ENCODE data around the gene KCNQ2. TPM values are rescaled to one million over a fixed set of nuclear protein-coding genes. Genes with fewer than 3 reads are reported as not detected.

KCNQ2 gene
- total RNA-seq, 1 experiment from 2014 or later, result 0.25 TPM

DNA sequence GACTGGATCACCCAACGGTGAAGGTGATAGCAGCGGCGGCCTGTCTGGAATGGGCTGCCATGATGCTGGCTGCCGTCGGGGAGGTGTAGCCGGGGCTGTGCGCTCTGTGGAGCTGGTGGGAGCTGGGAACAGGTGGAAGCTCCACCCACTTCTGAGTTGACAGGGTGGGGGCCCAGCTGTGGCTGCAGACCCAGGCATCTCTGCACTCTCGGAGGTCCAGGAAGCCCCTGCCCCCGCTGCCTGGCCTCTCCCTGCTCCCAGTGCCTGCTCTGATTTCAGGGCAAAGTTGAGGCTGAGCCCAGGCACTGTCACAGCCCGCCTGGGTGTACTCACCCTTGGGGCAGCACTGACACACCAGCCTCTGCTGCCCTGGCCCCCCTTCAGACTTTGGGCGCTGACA is 93.2 kb downstream of the KCNQ2 start:
- Histone ChIP-seq H3K27me3 (replicated peaks; ENCODE audit: control insufficient read depth, insufficient read depth, low read length) (no peaks in the 10 kb centered on the region), H3K4me3 (ENCODE audit: low read depth, low read length) (no peak overlapping the region), H3K9me3 (peaks cover under 1% of the 10 kb centered on the region; the same call in 1 of the 2 replicates), H3K4me1 (peaks cover 9% of the 10 kb centered on the region; the same call in 1 of the 2 replicates), H3K36me3 (ENCODE audit: control insufficient read depth, insufficient read depth, low read length) (no peaks in the 10 kb centered on the region)
- Mint-ChIP-seq H3K36me3 (ENCODE audit: insufficient read depth, unreplicated experiment) (peaks cover 6% of the 10 kb centered on the region), H3K27ac (ENCODE audit: unreplicated experiment) (no peak overlapping the region), H3K4me1 (ENCODE audit: low read depth, unreplicated experiment) (peaks cover 6% of the 10 kb centered on the region), H3K4me3 (ENCODE audit: unreplicated experiment) (no peak overlapping the region), H3K27me3 (ENCODE audit: insufficient read depth, unreplicated experiment) (peaks cover 10% of the 10 kb centered on the region), H3K9me3 (ENCODE audit: unreplicated experiment) (no peaks in the 10 kb centered on the region)
- intact Hi-C loops (cut with micrococcal nuclease; ENCODE audit: unreplicated experiment), result no loop called here
- DNase-seq, result no peak
- ChIA-PET POLR2A (no interaction called here), CTCF (interaction anchor here (1.6 kb wide), 1 partner anchor 156 kb away, joined by 12 read pairs; no protein-coding TSS in a partner anchor)
- BruUV-seq (replicated peaks), result no TSS peak
- TF ChIP-seq, protein P1, sequence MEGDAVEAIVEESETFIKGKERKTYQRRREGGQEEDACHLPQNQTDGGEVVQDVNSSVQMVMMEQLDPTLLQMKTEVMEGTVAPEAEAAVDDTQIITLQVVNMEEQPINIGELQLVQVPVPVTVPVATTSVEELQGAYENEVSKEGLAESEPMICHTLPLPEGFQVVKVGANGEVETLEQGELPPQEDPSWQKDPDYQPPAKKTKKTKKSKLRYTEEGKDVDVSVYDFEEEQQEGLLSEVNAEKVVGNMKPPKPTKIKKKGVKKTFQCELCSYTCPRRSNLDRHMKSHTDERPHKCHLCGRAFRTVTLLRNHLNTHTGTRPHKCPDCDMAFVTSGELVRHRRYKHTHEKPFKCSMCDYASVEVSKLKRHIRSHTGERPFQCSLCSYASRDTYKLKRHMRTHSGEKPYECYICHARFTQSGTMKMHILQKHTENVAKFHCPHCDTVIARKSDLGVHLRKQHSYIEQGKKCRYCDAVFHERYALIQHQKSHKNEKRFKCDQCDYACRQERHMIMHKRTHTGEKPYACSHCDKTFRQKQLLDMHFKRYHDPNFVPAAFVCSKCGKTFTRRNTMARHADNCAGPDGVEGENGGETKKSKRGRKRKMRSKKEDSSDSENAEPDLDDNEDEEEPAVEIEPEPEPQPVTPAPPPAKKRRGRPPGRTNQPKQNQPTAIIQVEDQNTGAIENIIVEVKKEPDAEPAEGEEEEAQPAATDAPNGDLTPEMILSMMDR (IDR thresholded peaks at IDR 0.05; ENCODE audit: insufficient read depth in 1 of 2, low read depth in 1 of 2, low read length in 1 of 2, severe bottlenecking in 1 of 2, unreplicated experiment in 1 of 2), result no peak

DNA sequence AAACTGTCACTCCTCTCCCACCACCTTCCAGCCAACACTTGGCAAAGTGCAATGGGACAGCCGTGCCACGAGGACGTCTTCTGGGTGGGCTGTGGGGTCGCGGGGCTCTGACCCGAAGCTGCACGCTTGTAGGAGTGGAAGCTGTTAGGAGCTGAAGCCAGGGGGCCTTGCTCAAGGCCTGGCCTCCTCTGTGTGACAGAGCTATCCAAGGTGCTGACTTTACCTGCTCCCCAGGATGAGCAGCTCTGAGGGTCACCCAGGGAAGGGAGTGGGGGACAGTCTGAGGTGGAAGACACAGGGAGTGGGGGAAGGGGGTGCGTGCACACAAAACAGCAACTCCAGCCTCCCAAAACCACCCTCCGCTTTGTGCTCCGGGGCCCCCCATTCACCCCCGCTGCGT is 93.8 kb downstream of the KCNQ2 start:
- H3K27ac Mint-ChIP-seq (ENCODE audit: unreplicated experiment), result no peak overlapping the region
- H3K4me1 ChIP-seq, result peaks cover 10% of the 10 kb centered on the region; the same call in 1 of the 2 replicates
- ChIA-PET CTCF (interaction anchor here (1.4 to 2.8 kb wide), 3 partner anchors 16 to 155 kb away, joined by 3 to 29 read pairs (median 12); no protein-coding TSS in a partner anchor), POLR2A (no interaction called here)
- no TSS peak for BruUV-seq (replicated peaks)
- no peak overlapping the region for H3K4me3 ChIP-seq (ENCODE audit: low read depth, low read length)
- intact Hi-C loops (cut with micrococcal nuclease; ENCODE audit: unreplicated experiment), result no loop called here
- H3K9me3 Mint-ChIP-seq (ENCODE audit: unreplicated experiment), result no peaks in the 10 kb centered on the region
- no peaks in the 10 kb centered on the region for H3K9me3 ChIP-seq
- no peak overlapping the region for H3K4me3 Mint-ChIP-seq (ENCODE audit: unreplicated experiment)
- H3K4me1 Mint-ChIP-seq (ENCODE audit: low read depth, unreplicated experiment), result peaks cover 6% of the 10 kb centered on the region
- H3K27me3 Mint-ChIP-seq (ENCODE audit: insufficient read depth, unreplicated experiment), result peaks cover 10% of the 10 kb centered on the region
- H3K36me3 Mint-ChIP-seq (ENCODE audit: insufficient read depth, unreplicated experiment), result peaks cover 6% of the 10 kb centered on the region
- TF ChIP-seq, protein P1 (IDR thresholded peaks at IDR 0.05; ENCODE audit: insufficient read depth in 1 of 2, low read depth in 1 of 2, low read length in 1 of 2, severe bottlenecking in 1 of 2, unreplicated experiment in 1 of 2), result peak in 1 of 2 experiments; percentile 38
- DNase-seq, result peak in 1 of 2 experiments; percentile 61
- H3K36me3 ChIP-seq (ENCODE audit: control insufficient read depth, insufficient read depth, low read length), result no peaks in the 10 kb centered on the region
- no peaks in the 10 kb centered on the region for H3K27me3 ChIP-seq (replicated peaks; ENCODE audit: control insufficient read depth, insufficient read depth, low read length)

DNA sequence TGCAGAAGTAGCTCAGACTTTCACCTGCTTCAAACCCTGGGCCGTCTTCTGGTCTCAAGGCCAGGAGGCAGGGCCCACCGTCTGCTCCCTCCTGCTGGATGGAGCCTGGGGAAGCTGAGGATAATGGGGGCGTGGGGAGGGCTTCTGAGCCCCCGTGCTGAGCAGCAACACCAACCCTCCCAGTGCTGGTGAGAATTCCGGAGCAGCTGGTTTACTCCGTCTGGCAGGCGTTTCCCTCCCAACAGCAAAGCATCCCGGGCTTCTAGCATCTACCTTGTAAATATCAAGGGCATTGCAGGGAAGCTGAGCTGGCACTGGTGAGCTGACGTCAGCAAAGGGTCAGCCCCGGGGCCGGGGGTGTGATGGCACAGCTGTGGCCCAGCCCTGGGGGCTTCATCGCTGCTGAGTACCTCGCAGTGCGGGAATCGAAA is 94.5 kb downstream of the KCNQ2 start:
- POLR2A ChIA-PET, result no interaction called here
- peaks cover 6% of the 10 kb centered on the region for H3K4me1 Mint-ChIP-seq (ENCODE audit: low read depth, unreplicated experiment)
- peaks cover 6% of the 10 kb centered on the region for H3K36me3 Mint-ChIP-seq (ENCODE audit: insufficient read depth, unreplicated experiment)
- Histone ChIP-seq H3K4me3 (ENCODE audit: low read depth, low read length) (no peak overlapping the region), H3K4me1 (peaks cover 10% of the 10 kb centered on the region; the same call in 1 of the 2 replicates), H3K9me3 (no peaks in the 10 kb centered on the region), H3K27me3 (replicated peaks; ENCODE audit: control insufficient read depth, insufficient read depth, low read length) (no peaks in the 10 kb centered on the region), H3K36me3 (ENCODE audit: control insufficient read depth, insufficient read depth, low read length) (no peaks in the 10 kb centered on the region)
- CTCF ChIA-PET, result interaction anchor here (1.0 to 2.8 kb wide), 4 partner anchors 16 to 154 kb away, joined by 3 to 29 read pairs (median 8); no protein-coding TSS in a partner anchor
- H3K27me3 Mint-ChIP-seq (ENCODE audit: insufficient read depth, unreplicated experiment), result peaks cover 4% of the 10 kb centered on the region
- no peak overlapping the region for H3K4me3 Mint-ChIP-seq (ENCODE audit: unreplicated experiment)
- no peak overlapping the region for H3K27ac Mint-ChIP-seq (ENCODE audit: unreplicated experiment)
- DNase-seq, result no peak
- TF ChIP-seq, protein P1 (IDR thresholded peaks at IDR 0.05; ENCODE audit: insufficient read depth in 1 of 2, low read depth in 1 of 2, low read length in 1 of 2, severe bottlenecking in 1 of 2, unreplicated experiment in 1 of 2), result no peak
- no peaks in the 10 kb centered on the region for H3K9me3 Mint-ChIP-seq (ENCODE audit: unreplicated experiment)
- intact Hi-C loops (cut with micrococcal nuclease; ENCODE audit: unreplicated experiment), result no loop called here
- BruUV-seq (replicated peaks), result no TSS peak

Data from Caco-2 (cell line).